DND-41 (cell line): ENCODE measurements around the gene C10orf120.

Experiments used
- ATAC-seq: fragments of 200-7000 bp; cut with Tn5 transposase; 3 replicates; pipeline ENCODE4 v1.9.1; 2021; ENCODE audit warnings: low read depth; ENCODE audit not compliant: insufficient read depth
- DNase-seq: peaks from one replicate; pipeline ENCODE4 v3.0.0-alpha.2; 2020
- H2AFZ ChIP-seq: 2 replicates; pipeline ENCODE4 v1.6.0; 2012; ENCODE audit warnings: low read depth, low read length
- H3K27ac ChIP-seq: 2 replicates; pipeline ENCODE4 v1.5.1; 2012; ENCODE audit warnings: low read length, inconsistent platforms
- H3K27me3 ChIP-seq: fragments of 200-600 bp; sonication (generic); 2 replicates; pipeline ENCODE4 v1.6.0; 2012; ENCODE audit warnings: low read length, mild to moderate bottlenecking, inconsistent platforms; ENCODE audit not compliant: insufficient read depth, poor library complexity
- H3K36me3 ChIP-seq: 2 replicates; pipeline ENCODE4 v1.5.1; 2012; ENCODE audit warnings: low read length, inconsistent platforms; ENCODE audit not compliant: insufficient read depth
- H3K4me1 ChIP-seq: 2 replicates; pipeline ENCODE4 v1.5.1; 2012; ENCODE audit warnings: mild to moderate bottlenecking, low read length; ENCODE audit not compliant: insufficient read depth
- H3K4me2 ChIP-seq: 2 replicates; pipeline ENCODE4 v1.6.0; 2012; ENCODE audit warnings: mild to moderate bottlenecking, moderate library complexity, low read length, inconsistent platforms; ENCODE audit not compliant: insufficient read depth
- H3K4me3 ChIP-seq, 2 experiments: fragments of 200-600 bp in 1 of 2; shearing (Covaris generic) in 1 of 2; 2 replicates each; pipeline ENCODE4 v1.5.1; 2012 to 2016; ENCODE audit warnings: inconsistent platforms in 2 of 2, low read length in 2 of 2, mild to moderate bottlenecking in 2 of 2, low read depth in 1 of 2, moderate library complexity in 1 of 2
- H3K79me2 ChIP-seq: 2 replicates; pipeline ENCODE4 v1.6.0; 2012; ENCODE audit warnings: low read length, inconsistent platforms; ENCODE audit not compliant: insufficient read depth
- H3K9ac ChIP-seq: 2 replicates; pipeline ENCODE4 v1.6.0; 2012; ENCODE audit warnings: low read depth, mild to moderate bottlenecking, inconsistent platforms, low read length, moderate library complexity
- H3K9me3 ChIP-seq: 2 replicates; pipeline ENCODE4 v1.5.1; 2012; ENCODE audit warnings: low read length, moderate library complexity, mild to moderate bottlenecking, inconsistent platforms; ENCODE audit not compliant: insufficient read depth, severe bottlenecking
- H4K20me1 ChIP-seq: 2 replicates; pipeline ENCODE4 v1.6.0; 2012; ENCODE audit warnings: low read length; ENCODE audit not compliant: insufficient read depth
- CTCF ChIP-seq: IDR thresholded peaks from 2 replicates; pipeline ENCODE4 v1.5.1; 2012; ENCODE audit warnings: borderline replicate concordance, low read length, moderate library complexity, mild to moderate bottlenecking; ENCODE audit not compliant: poor library complexity, severe bottlenecking; ENCODE audit errors: extremely low read depth
- EZH2 ChIP-seq: IDR thresholded peaks from 3 replicates; pipeline ENCODE4 v1.6.1; 2012; ENCODE audit warnings: borderline replicate concordance, low read depth, mild to moderate bottlenecking, moderate library complexity, low read length, inconsistent platforms; ENCODE audit not compliant: severe bottlenecking

Gene C10orf120

GRCh38 chr10:122699796-122700455 lies at the start of gene C10orf120:
Gene C10orf120, minus strand, starts transcription at chr10:122699846. Its CDS starts 56 bp downstream, at chr10:122699790.
- Histone ChIP-seq H3K9ac (no peak within 1 kb of the TSS), H3K9me3 (no peaks in the 10 kb centered on the region)
- no peak for ATAC-seq

GRCh38 chr10:122748496-122748895 lies 48.9 kb upstream of the C10orf120 start:
- H3K27ac ChIP-seq: no peak overlapping the region
- H4K20me1 ChIP-seq: peaks cover 2% of the 10 kb centered on the region; the same call in 1 of the 2 replicates
- TF ChIP-seq EZH2 (no peak), CTCF (no peak)
- H3K36me3 ChIP-seq: no peaks in the 10 kb centered on the region
- ATAC-seq (no peak), DNase-seq (no peak)
- no peak overlapping the region for H3K4me3 ChIP-seq
- no peaks in the 10 kb centered on the region for H3K79me2 ChIP-seq
- H3K4me1 ChIP-seq: no peaks in the 10 kb centered on the region
- H3K9ac ChIP-seq: no peak overlapping the region
- H3K4me2 ChIP-seq: no peak overlapping the region
- no peaks in the 10 kb centered on the region for H3K9me3 ChIP-seq
- H3K27me3 ChIP-seq: peaks cover 4% of the 10 kb centered on the region
- no peak overlapping the region for H2AFZ ChIP-seq

More at GRCh38 chr10:122699796-122700455, at the start of gene C10orf120:
- Histone ChIP-seq H3K4me3 (no peak within 1 kb of the TSS), H2AFZ (no peak within 1 kb of the TSS), H3K4me1 (no peaks in the 10 kb centered on the region), H3K36me3 (no peaks in the 10 kb centered on the region), H3K27ac (no peak within 1 kb of the TSS), H4K20me1 (no peaks in the 10 kb centered on the region), H3K4me2 (no peak within 1 kb of the TSS), H3K79me2 (no peaks in the 10 kb centered on the region), H3K27me3 (peaks cover 3% of the 10 kb centered on the region)
- no peak for TF ChIP-seq CTCF
- TF ChIP-seq EZH2: no peak
- no peak for DNase-seq

- Histone ChIP-seq H3K27ac (no peak overlapping the region), H3K4me3 (no peak overlapping the region), H4K20me1 (peaks cover 2% of the 10 kb centered on the region; the same call in 1 of the 2 replicates), H2AFZ (no peak overlapping the region), H3K4me1 (no peaks in the 10 kb centered on the region), H3K9ac (no peak overlapping the region), H3K4me2 (no peak overlapping the region), H3K27me3 (peaks cover 6% of the 10 kb centered on the region), H3K79me2 (no peaks in the 10 kb centered on the region), H3K9me3 (no peaks in the 10 kb centered on the region), H3K36me3 (no peaks in the 10 kb centered on the region)
- ATAC-seq (no peak), DNase-seq (no peak)
- no peak for TF ChIP-seq CTCF
These were observed 46.8 kb upstream of the C10orf120 start for GRCh38 chr10:122746408-122746807.
